ENCODE results near the gene UBE2R2.
"Not testable (repeated sequence)": the region's sequence is repeated elsewhere in the genome, so short reads cannot be mapped to it uniquely, and the experiment has no call there.

UBE2R2 gene

DNA sequence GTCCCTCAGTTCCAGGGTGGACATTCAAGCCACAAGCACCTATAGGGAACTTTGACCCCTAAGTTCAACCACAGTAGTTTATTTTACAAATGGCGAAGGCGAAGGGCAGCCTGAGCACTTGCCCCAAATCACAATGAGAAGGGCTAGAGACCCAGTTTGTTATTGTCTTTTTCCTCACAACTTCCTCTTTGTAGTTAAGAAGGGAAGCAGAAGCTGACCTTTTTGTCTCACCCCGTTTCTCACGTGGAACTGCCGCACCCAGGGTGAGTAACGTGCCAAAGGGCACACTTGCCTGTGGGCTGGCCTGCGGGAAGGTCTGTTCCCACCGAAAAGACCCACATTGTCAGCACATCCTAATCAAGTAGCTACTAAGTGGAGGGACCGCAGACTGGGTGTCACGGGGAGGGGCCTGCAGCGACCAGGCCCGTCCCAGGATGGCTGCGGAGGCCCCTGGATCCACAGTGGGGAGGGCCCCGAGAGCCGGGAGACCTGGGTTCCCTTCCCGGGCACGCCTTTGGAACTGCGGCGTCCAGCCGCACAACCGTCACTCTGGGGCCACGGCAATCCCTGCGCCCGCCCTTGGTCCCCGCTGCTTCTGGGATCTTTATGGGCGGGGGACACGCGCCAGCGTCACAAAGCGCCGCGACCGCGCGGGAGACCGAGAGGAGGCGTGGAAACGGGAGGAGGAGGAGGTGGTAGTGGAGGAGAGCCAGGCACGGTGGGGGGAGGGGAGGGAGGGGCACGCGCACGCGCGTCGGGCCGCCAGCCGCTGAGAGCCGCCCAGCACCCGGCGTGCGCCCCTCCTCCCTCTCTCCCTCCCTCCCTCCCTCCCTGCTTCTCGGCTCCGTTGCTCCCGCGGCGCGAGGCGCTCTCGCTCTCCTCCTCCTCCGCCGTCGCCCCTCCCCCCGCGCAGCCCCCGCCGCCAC, at the start of gene UBE2R2:
UBE2R2 (plus strand) TSS at position 834 of the 926 bp plus-strand sequence. CDS start 598 bp downstream, outside the sequence.
- DNase-seq (ENCODE audit: low read depth in 2 of 2): peak; percentile 81 to 91

GRCh38 chr9:33770156-33770880, 46.6 kb upstream of the UBE2R2 start:
- DNase-seq (ENCODE audit: low read depth in 2 of 2): not testable (repeated sequence)

- not testable (repeated sequence) for DNase-seq (ENCODE audit: low read depth in 2 of 2)
These were observed 43.8 kb upstream of the UBE2R2 start for GRCh38 chr9:33773135-33773534.

GRCh38 chr9:33774074-33774659, 42.8 kb upstream of the UBE2R2 start:
- not testable (repeated sequence) for DNase-seq (ENCODE audit: low read depth in 2 of 2)

DNA sequence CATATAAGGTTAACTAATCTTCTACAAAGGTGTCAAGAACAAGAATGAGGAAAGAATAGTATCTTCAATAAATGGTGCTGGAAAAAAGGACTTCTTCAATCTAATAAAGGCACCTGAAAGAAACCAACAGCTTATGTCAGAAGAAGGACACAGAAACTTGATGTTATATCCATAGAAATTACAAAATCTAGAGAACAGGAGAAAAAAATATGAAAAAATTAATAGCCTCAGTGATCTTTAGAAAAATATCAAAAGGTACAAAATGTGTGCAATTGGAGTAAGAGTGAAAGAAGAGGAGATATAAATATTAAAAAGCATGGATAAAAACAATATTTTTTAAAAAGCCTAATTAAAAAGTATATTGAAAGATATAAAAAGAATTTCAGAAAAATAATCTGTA, 40.4 kb upstream of the UBE2R2 start:
- DNase-seq (ENCODE audit: low read depth in 2 of 2): no peak

GRCh38 chr9:33778700-33779351, 38.1 kb upstream of the UBE2R2 start:
- DNase-seq (ENCODE audit: low read depth in 2 of 2): peak in 1 of 2 donors; percentile 10

- no peak for DNase-seq (ENCODE audit: low read depth in 2 of 2)
These were observed 36.7 kb upstream of the UBE2R2 start for GRCh38 chr9:33780276-33780675.

GRCh38 chr9:33781736-33782135, 35.2 kb upstream of the UBE2R2 start:
- no peak for DNase-seq (ENCODE audit: low read depth in 2 of 2)

- DNase-seq (ENCODE audit: low read depth in 2 of 2): no peak
These were observed 34.4 kb upstream of the UBE2R2 start for GRCh38 chr9:33782395-33783152.

GRCh38 chr9:33785914-33786313, 31.0 kb upstream of the UBE2R2 start:
- no peak for DNase-seq (ENCODE audit: low read depth in 2 of 2)

GRCh38 chr9:33786681-33787080, 30.3 kb upstream of the UBE2R2 start:
- DNase-seq (ENCODE audit: low read depth in 2 of 2): no peak

GRCh38 chr9:33787839-33788238, 29.1 kb upstream of the UBE2R2 start:
- no peak for DNase-seq (ENCODE audit: low read depth in 2 of 2)

GRCh38 chr9:33789429-33789828, 27.5 kb upstream of the UBE2R2 start:
- DNase-seq (ENCODE audit: low read depth in 2 of 2): not testable (repeated sequence)

DNA sequence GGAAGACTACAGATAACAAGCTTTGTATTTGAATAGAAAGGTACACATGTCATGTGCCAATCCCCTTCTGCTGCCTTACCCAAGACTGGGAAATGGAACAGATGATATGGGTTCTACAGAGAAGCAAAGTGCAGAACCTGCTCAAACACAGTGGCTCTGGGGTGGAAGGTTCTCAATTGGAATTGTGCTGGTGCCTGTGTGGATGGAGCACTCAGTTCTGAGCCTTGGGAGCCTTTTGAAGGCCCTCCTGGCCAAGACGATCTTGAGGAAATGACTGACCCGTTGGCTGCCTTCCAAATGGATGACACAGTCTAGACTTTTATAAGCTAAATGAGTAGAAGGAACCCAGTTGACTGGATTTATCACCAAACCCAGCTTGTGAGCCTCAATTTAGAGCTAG, 25.8 kb upstream of the UBE2R2 start:
- DNase-seq (ENCODE audit: low read depth in 2 of 2): no peak

- DNase-seq (ENCODE audit: low read depth in 2 of 2): not testable (repeated sequence)
These were observed 23.5 kb upstream of the UBE2R2 start for GRCh38 chr9:33793496-33793895.

- DNase-seq (ENCODE audit: low read depth in 2 of 2): no peak
These were observed 22.4 kb upstream of the UBE2R2 start for GRCh38 chr9:33794560-33794959.

GRCh38 chr9:33795281-33795680, 21.7 kb upstream of the UBE2R2 start, which contains the start of gene PRSS3:
TSS of gene PRSS3 (plus strand) at chr9:33795561. CDS start at chr9:33795574, 13 bp downstream.
- no peak for DNase-seq (ENCODE audit: low read depth in 2 of 2)

DNA sequence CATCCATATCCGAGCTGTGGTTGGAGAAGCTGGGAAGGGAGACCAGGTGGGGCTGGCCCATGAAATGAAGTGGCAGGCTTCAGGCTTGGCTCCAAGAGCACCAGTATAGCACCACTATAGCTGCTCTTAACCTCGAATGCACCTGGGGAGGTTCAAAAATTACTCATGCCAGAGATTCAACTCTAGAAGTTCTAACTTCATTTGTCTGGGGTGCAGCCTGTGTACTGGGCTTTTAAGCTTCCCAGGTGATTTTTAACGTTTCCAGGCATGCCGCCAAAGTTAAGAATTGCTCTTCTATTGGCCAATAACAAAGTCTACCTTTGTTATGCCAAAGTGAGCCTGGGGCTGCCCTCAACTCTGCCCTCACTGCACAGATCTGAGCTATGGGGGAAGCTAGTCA, 21.1 kb upstream of the UBE2R2 start:
- no peak for DNase-seq (ENCODE audit: low read depth in 2 of 2)

- not testable (repeated sequence) for DNase-seq (ENCODE audit: low read depth in 2 of 2)
These were observed 20.3 kb upstream of the UBE2R2 start for GRCh38 chr9:33796679-33797078.

GRCh38 chr9:33797837-33798236, 19.1 kb upstream of the UBE2R2 start:
- DNase-seq (ENCODE audit: low read depth in 2 of 2): no peak

DNA sequence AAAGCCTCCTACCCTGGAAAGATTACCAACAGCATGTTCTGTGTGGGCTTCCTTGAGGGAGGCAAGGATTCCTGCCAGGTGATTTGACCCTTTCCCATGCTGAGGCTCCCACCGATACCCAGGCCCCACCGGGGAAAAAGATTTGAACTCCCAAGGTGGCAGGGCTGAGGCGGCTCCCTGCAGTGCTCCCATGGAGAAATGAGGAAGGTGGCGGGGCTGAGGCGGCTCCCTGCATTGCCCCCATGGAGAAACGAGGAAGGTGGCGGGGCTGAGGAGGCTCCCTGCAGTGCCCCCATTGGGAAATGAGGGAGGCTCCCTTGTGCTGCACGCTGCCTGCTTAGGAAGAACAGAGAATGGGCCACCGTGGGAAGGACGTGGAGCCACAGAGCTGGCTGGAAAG, 18.4 kb upstream of the UBE2R2 start:
- no peak for DNase-seq (ENCODE audit: low read depth in 2 of 2)
